CD4-positive, alpha-beta T cell (primary cell): Measurements from ENCODE around the gene PP2D1. TPM values are rescaled to one million over a fixed set of nuclear protein-coding genes. Genes with fewer than 3 reads are reported as not detected.

Experiments
- ATAC-seq: fragments of 200-7000 bp; cut with Tn5 transposase; one replicate; pipeline ENCODE4 v1.10.0; 2022; ENCODE audit warnings: mild to moderate bottlenecking; ENCODE audit not compliant: poor library complexity
- CTCF ChIA-PET: fragments of 350-600 bp; sonication (Branson Sonifier 250); formaldehyde crosslinking; loops from one replicate; lab custom pipeline; 2021; ENCODE audit warnings: antibody characterized with exemption, inconsistent platforms; lab: Charles Lee
- POLR2A ChIA-PET: fragments of 350-600 bp; sonication (Branson Sonifier 250); formaldehyde crosslinking; loops from one replicate; lab custom pipeline; 2021; ENCODE audit warnings: antibody characterized with exemption, inconsistent platforms; lab: Charles Lee
- DNase-seq, 14 experiments: peaks; one replicate each; pipeline ENCODE4 v3.0.0-alpha.2; 2013 to 2020; ENCODE audit warnings: mixed read lengths in 2 of 14
- H3K27ac ChIP-seq, 2 donors: one replicate each; pipeline versions ENCODE4 v1.5.1 to v1.7.0; 2013; ENCODE audit warnings: low read length in 2 of 2, low read depth in 1 of 2, mild to moderate bottlenecking in 1 of 2
- H3K27me3 ChIP-seq, 2 experiments: 1 replicate in 1 of 2; 2 replicates in 1 of 2; pipeline versions ENCODE4 v1.6.1 to v1.7.0; 2013; ENCODE audit warnings: low read length in 2 of 2, control low read depth in 1 of 2, mild to moderate bottlenecking in 1 of 2, moderate library complexity in 1 of 2; ENCODE audit not compliant: insufficient read depth in 2 of 2, control insufficient read depth in 1 of 2
- H3K36me3 ChIP-seq: one replicate; pipeline ENCODE4 v1.6.1; 2013; ENCODE audit warnings: low read length, control low read depth; ENCODE audit not compliant: insufficient read depth
- H3K4me1 ChIP-seq: one replicate; pipeline ENCODE4 v1.6.1; 2013; ENCODE audit warnings: low read length, control low read depth; ENCODE audit not compliant: insufficient read depth
- H3K4me3 ChIP-seq: one replicate; pipeline ENCODE4 v1.5.1; 2013; ENCODE audit warnings: mild to moderate bottlenecking, low read length, moderate library complexity
- H3K9me3 ChIP-seq, 2 experiments: 1 replicate in 1 of 2; 2 replicates in 1 of 2; pipeline versions ENCODE4 v1.6.1 to v1.7.0; 2013; ENCODE audit warnings: low read length in 2 of 2, mild to moderate bottlenecking in 2 of 2, control low read depth in 1 of 2, moderate library complexity in 1 of 2; ENCODE audit not compliant: control insufficient read depth in 1 of 2, insufficient read depth in 1 of 2
- H3K27ac Mint-ChIP-seq: one replicate; pipeline ENCODE4 v1.8.0; 2020; ENCODE audit warnings: mixed read lengths
- H3K27me3 Mint-ChIP-seq: one replicate; pipeline ENCODE4 v1.8.0; 2021; ENCODE audit warnings: mixed read lengths
- H3K36me3 Mint-ChIP-seq: one replicate; pipeline ENCODE4 v1.8.0; 2021; ENCODE audit warnings: low read depth, mixed read lengths
- H3K4me1 Mint-ChIP-seq: one replicate; pipeline ENCODE4 v1.8.0; 2021; ENCODE audit warnings: low read depth, mixed read lengths
- H3K4me3 Mint-ChIP-seq: one replicate; pipeline ENCODE4 v1.8.0; 2020; ENCODE audit warnings: mild to moderate bottlenecking, mixed read lengths
- H3K9me3 Mint-ChIP-seq: one replicate; pipeline ENCODE4 v1.8.0; 2020; ENCODE audit warnings: mixed read lengths
- CTCF ChIP-seq: fragments of 200-600 bp; IDR thresholded peaks from one replicate; pipeline ENCODE4 v1.8.0; 2022; ENCODE audit warnings: antibody characterized with exemption, mild to moderate bottlenecking
- intact Hi-C, 2 experiments: fragments of 100-400 bp; cut with DNase I in 1 of 2; cut with micrococcal nuclease in 1 of 2; formaldehyde crosslinking; loops; one replicate each; pipeline versions ENCODE4 v1.15.1 to v1.9.0; 2023 to 2025; cut with DNase I, micrococcal nuclease
- total RNA-seq, 174 experiments: library from RNA in 2 of 174; stranded (reverse) in 2 of 174; gene quantifications; one replicate each; pipeline ENCODE4 v1.2.3 and lab custom pipeline; 2021 to 2026

Gene PP2D1
- total RNA-seq, 2 experiments from 2014 or later = not detected

GRCh38 chr3:20057612-20058180 lies 45.6 kb upstream of the PP2D1 start:
- no peak for TF ChIP-seq CTCF
- intact Hi-C loops = loop anchor here in 1 of 2 experiments (5.0 kb wide), 1 partner anchor 110 kb away; the partner anchor contains the start of gene RAB5A

GRCh38 chr3:20056725-20057611 lies 44.9 kb upstream of the PP2D1 start:
- intact Hi-C loops = loop anchor here in 1 of 2 experiments (5.0 kb wide), 1 partner anchor 110 kb away; the partner anchor contains the start of gene RAB5A
- no peak overlapping the region for H3K27ac Mint-ChIP-seq
- Histone ChIP-seq H3K27ac (no peak overlapping the region), H3K9me3 (no peaks in the 10 kb centered on the region), H3K27me3 (no peaks in the 10 kb centered on the region), H3K4me3 (no peak overlapping the region), H3K36me3 (peaks cover 5% of the 10 kb centered on the region), H3K4me1 (peaks cover 60% of the 10 kb centered on the region)
- H3K4me1 Mint-ChIP-seq = peaks cover 26% of the 10 kb centered on the region
- POLR2A ChIA-PET = interaction anchor here (6.7 kb wide), 1 partner anchor 15 kb away, joined by 47 read pairs; the partner anchor contains the start of gene KAT2B
- no peaks in the 10 kb centered on the region for H3K27me3 Mint-ChIP-seq
- TF ChIP-seq CTCF = no peak
- H3K4me3 Mint-ChIP-seq = no peak overlapping the region
- CTCF ChIA-PET = interaction anchor here (0.8 kb wide), 1 partner anchor 15 kb away, joined by 3 read pairs; no protein-coding TSS in a partner anchor
- DNase-seq (peak in 4 of 14 experiments; percentile 37 to 47 (median 44)), ATAC-seq (no peak)
- H3K9me3 Mint-ChIP-seq = no peaks in the 10 kb centered on the region
- H3K36me3 Mint-ChIP-seq = peaks cover 6% of the 10 kb centered on the region

More at GRCh38 chr3:20057612-20058180, 45.6 kb upstream of the PP2D1 start:
- Histone ChIP-seq H3K4me3 (no peak overlapping the region), H3K36me3 (peaks cover 5% of the 10 kb centered on the region), H3K4me1 (peaks cover 55% of the 10 kb centered on the region), H3K27ac (no peak overlapping the region), H3K27me3 (no peaks in the 10 kb centered on the region), H3K9me3 (no peaks in the 10 kb centered on the region)
- Mint-ChIP-seq H3K4me1 (peaks cover 25% of the 10 kb centered on the region), H3K9me3 (no peaks in the 10 kb centered on the region), H3K4me3 (no peak overlapping the region), H3K36me3 (peaks cover 6% of the 10 kb centered on the region), H3K27ac (no peak overlapping the region), H3K27me3 (no peaks in the 10 kb centered on the region)
- DNase-seq (no peak), ATAC-seq (no peak)
- CTCF ChIA-PET = interaction anchor here (0.8 kb wide), 1 partner anchor 16 kb away, joined by 3 read pairs; no protein-coding TSS in a partner anchor
- POLR2A ChIA-PET = no interaction called here

- Mint-ChIP-seq H3K9me3 (no peaks in the 10 kb centered on the region), H3K36me3 (peaks cover 6% of the 10 kb centered on the region), H3K27ac (no peak overlapping the region), H3K4me1 (peaks cover 29% of the 10 kb centered on the region), H3K4me3 (no peak overlapping the region), H3K27me3 (no peaks in the 10 kb centered on the region)
- peaks cover 69% of the 10 kb centered on the region for H3K4me1 ChIP-seq
- intact Hi-C loops = loop anchor here in 1 of 2 experiments (2.0 to 5.0 kb wide), 2 partner anchors 15 to 109 kb away; partner anchors contain the start of genes KAT2B and RAB5A
- H3K27ac ChIP-seq = peak overlapping the region in 1 of 2 donors; percentile 15
- H3K9me3 ChIP-seq = no peaks in the 10 kb centered on the region
- ATAC-seq = no peak
- H3K27me3 ChIP-seq = no peaks in the 10 kb centered on the region
- no peak overlapping the region for H3K4me3 ChIP-seq
- ChIA-PET POLR2A (interaction anchor here (6.7 kb wide), 1 partner anchor 14 kb away, joined by 47 read pairs; the partner anchor contains the start of gene KAT2B), CTCF (interaction anchor here (1.5 to 1.9 kb wide), 2 partner anchors 9 to 16 kb away, joined by 3 to 7 read pairs; partner anchors contain the start of gene KAT2B)
- no peak for TF ChIP-seq CTCF
- DNase-seq = no peak
- peaks cover 5% of the 10 kb centered on the region for H3K36me3 ChIP-seq
Measured at GRCh38 chr3:20055842-20056241, 43.8 kb upstream of the PP2D1 start.
